HG02798 (cell line): Measurements from ENCODE around the gene PPP4R3A.
"Not testable (repeated sequence)": the region's sequence is repeated elsewhere in the genome, so short reads cannot be mapped to it uniquely, and the experiment has no call there.

Source experiments
- ATAC-seq: cut with Tn5 transposase; IDR thresholded peaks from one replicate; pipeline ENCODE4 v1.9.1; 2021; ENCODE audit warnings: mild to moderate bottlenecking; ENCODE audit not compliant: unreplicated experiment, poor library complexity

Gene PPP4R3A

DNA sequence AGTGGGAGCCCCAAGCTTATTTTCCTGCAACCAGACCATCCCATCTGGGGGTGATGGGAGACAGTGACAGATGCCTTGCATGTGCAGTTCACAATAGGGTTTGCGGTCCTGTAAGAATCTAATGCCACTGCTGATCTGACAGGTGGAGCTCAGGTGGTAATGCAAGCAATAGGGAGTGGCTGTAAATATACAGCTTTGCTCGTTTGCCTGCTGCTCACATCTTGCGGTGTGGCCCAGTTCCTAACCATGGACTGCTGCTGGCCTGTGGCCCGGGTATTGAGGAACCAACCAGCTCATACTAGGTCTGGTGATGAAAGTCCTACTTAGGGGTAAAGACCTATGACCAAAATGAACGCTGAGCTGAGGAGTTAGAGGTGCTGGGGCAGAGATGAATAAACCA, 56.4 kb downstream of the PPP4R3A start:
- no peak for ATAC-seq

DNA sequence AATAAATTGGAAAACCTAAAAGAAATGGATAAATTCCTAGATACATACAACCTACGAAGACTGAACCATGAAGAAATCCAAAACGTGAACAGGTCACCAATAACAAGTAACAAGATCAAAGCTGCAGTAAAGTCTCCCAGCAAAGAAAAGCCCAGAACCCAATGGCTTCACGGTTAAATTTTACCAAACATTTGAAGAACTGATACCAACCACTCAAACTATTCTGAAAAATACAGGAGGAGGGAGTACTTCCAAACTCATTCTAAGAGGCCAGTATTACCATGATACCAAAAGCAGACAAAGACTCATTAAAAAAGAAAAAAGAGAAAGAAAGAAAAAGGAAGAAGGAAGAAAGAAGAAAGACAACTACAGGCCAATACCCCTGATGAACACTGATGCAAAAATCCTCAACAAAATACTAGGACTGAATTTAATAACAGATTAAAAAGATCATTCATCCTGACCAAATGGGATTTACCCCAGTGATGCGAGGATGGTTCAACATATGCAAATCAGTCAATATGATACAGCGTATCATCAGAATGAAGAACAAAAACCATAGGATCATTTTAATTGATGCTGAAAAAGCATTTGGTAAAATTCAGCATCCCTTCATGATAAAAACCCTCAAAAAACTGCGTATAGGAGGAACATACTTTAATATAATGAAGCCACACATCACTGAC, 65.6 kb downstream of the PPP4R3A start:
- ATAC-seq, result no peak

DNA sequence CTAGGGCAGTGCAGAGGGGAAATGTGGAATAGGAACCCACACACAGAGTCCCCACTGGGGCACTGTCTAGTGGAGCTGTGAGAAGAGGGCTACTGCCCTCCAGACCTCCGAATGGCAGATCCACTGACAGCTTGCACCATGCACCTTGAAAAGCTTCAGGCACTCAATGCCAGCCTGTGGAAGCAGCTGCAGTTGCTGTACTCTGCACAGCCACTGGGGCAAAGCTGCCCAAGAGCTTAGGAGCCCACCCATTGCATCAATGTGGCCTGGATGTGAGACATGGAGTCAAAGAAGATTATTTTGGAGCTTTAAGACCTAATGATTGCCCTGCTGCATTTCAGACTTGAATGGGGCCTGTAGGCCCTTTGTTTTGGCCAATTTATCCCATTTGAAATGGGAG, 70.8 kb downstream of the PPP4R3A start:
- ATAC-seq, result no peak

DNA sequence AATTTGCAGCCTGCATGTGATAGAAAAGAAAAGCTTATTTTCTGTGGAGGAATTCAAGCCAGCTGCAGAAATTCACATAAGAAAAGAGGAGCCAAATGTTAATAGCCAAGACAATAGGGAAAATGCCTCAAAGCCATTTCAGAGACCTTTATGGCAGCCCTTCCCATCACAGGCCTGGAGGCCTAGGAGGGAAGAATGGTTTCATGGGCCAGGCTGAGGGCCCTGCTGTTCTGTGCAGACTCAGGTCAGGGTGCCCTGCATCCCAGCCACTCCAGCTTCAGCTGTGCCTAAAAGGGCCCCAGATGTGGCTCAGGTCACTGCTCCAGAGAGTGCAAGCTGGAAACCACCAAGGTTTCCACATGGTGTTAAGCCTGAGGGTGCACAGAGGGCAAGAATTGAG, 71.3 kb downstream of the PPP4R3A start:
- ATAC-seq, result no peak

GRCh38 chr14:91436266-91436665, 73.8 kb downstream of the PPP4R3A start:
- ATAC-seq, result not testable (repeated sequence)

- ATAC-seq, result no peak
These were observed 80.7 kb downstream of the PPP4R3A start for GRCh38 chr14:91429385-91429784.

DNA sequence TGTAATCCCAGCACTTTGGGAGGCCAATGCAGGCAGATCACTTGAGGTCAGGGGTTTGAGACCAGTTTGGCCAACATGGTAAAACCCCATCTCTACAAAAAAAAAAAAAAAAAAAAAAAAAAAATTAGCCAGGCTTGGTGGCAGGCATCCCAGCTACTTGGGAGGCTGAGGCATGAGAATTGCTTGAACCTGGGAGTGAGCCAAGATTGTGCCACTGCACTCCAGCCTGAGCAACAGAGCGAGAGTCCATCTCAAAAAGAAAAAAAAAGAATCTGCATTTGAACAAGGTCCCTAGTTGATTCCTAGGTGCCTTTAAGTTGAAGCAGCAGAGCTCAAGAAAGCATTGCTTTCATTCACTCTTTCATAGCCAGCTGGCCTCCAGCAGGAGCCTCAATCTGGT, 81.2 kb downstream of the PPP4R3A start:
- not testable (repeated sequence) for ATAC-seq

GRCh38 chr14:91425531-91425944, 84.6 kb downstream of the PPP4R3A start:
- ATAC-seq, result not testable (repeated sequence)

DNA sequence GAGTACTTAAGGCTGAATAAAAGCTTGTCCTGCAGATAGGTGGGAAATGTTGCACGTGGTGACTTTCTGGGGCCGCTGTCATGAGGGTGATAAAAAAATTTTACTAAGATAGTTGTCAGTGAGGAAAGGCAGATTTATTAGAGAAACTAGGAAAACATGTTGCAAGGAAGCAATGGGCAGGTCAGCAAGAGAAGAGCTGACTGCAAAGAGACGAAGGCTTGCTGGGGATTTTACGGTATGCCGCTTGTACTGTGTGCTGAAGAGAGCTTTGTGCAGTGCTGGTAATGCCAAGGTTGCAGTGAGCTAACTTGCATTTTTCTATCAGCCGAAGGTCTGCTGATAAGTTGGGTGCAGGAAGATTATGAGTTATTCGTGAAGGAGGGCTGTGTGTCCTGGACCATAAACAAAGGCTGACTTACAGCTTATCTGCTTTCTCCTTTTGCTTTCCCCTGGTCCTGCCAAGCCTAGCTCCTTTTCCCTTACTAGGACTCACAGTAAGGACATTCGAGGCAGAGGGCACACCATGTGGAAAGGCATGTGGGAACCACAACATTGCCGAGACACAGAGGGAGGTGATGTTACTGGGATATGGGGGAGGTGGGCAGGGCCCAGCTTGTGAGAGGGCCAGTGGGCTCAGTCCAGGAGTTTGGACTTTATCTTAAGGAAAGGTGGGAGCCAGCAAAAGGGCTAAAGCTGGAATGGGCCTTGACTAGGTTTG, 85.1 kb downstream of the PPP4R3A start:
- ATAC-seq, result no peak

GRCh38 chr14:91420686-91421085, 89.4 kb downstream of the PPP4R3A start:
- ATAC-seq, result no peak

GRCh38 chr14:91419451-91419850, 90.7 kb downstream of the PPP4R3A start:
- no peak for ATAC-seq

DNA sequence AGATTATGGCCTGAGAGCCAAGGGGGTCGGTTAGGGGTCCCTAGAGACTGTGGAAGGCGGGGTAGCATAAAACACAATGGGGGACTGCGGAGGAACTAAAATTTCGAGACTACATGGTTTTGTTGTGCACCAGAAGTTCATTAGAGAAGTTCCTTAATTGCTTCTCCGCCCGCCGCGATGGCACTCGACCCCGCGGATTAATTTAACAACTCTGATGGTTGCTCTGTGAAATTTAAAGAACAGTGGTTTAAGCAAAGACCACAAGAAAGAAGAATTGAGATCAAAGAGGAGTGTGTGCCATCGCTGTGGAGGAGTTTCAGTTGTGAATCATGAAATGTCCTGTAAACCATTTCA, 91.1 kb downstream of the PPP4R3A start:
- no peak for ATAC-seq

DNA sequence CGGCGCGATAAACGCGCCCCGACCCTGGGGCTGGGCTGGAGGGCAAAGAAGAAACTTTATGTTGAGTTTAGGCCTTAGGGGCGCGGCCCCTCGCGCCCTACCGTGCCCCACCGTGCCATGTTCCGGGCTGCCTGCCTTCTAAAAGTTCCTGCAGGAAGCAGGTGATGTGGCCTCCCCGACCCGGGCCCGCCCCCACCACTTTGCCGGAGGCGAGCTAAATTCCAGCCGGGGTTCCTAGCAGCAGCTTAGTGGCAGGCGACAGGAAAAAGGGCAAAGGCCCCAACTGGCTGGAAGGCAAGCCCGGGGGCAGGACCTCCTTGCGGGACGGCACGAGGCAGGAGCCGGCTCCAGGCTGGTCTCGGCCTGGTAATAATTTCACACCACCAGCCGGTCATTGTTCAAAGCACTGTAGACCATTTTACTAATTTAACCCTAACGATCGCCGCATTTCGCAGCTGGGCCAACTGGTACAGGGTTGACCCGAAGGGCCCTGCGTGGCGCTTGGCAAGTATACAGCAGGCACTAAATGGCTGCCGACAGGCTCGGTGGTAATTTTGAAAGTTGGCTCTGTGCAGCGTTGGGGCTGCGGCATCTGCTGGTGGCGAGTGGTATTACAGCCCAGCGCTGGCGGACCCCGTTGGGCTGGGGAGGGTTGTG, 91.6 kb downstream of the PPP4R3A start:
- ATAC-seq, result peak; percentile 22

DNA sequence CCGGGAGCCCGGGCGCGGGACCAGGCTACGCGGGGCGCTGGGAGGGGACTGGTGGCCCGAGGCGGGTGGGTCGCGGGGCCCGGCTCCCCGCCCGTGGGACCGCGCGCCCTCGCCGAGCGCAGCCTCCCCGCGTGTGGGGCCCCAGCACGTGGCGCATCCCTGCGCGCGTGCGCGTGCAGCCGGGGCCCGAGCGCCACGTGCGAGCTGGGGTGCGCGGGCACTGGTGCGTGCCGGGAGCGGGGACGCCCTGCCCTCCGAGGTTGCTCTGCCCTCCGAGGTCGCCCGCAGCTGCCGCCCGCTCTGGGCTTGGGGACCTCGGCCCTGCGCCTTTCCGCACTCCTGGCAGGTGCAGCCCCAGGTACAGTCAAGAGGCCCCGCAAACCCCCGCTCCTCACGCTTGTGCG, 92.1 kb downstream of the PPP4R3A start:
- peak; percentile 45 for ATAC-seq

- ATAC-seq, result peak; percentile 68
These were observed 92.8 kb downstream of the PPP4R3A start, which contains the start of gene CCDC88C for GRCh38 chr14:91417120-91417982. TSS of gene CCDC88C (minus strand) at chr14:91417820. CDS start at chr14:91417690, 130 bp downstream.

DNA sequence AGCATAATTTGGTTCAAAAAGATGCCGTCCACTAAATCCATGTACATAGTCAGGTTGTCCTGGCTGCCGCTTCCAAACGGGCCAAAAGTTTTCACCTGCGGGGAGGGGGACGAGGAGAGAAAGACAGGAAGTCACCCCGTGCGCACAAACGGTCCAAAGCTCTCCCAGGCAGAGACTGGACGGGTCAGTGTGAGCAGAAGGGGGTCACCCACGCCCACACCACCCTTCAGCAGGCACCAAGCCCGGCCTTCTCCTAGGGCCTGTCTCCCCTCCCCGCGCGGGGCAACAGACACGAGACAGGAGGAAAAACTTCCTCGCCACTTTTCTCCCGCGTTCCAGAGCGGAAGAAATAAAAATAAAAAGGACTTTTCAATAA, 93.4 kb downstream of the PPP4R3A start:
- ATAC-seq, result no peak

GRCh38 chr14:91415794-91416743, 94.0 kb downstream of the PPP4R3A start:
- ATAC-seq, result peak; percentile 55

DNA sequence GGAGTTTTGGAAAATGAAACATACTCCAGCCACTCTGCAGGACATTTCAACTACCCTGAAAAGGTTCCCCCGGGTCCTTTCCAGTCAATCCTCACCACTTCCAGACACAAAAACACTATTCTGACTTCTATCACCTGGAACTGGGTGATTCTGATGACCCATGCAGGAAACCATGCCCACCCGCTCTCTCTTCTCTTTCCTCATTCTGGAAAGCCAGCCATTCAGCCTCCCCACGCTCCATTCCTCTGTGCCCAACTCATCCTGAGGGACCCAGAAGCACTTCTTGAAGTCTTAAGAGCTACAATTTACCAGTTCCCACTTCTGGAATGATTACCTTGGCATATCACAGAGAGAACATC, 95.7 kb downstream of the PPP4R3A start:
- no peak for ATAC-seq
